ENCODE data around the gene KLHL33. TPM values are rescaled to one million over a fixed set of nuclear protein-coding genes. Genes with fewer than 3 reads are reported as not detected.

Gene KLHL33, protein sequence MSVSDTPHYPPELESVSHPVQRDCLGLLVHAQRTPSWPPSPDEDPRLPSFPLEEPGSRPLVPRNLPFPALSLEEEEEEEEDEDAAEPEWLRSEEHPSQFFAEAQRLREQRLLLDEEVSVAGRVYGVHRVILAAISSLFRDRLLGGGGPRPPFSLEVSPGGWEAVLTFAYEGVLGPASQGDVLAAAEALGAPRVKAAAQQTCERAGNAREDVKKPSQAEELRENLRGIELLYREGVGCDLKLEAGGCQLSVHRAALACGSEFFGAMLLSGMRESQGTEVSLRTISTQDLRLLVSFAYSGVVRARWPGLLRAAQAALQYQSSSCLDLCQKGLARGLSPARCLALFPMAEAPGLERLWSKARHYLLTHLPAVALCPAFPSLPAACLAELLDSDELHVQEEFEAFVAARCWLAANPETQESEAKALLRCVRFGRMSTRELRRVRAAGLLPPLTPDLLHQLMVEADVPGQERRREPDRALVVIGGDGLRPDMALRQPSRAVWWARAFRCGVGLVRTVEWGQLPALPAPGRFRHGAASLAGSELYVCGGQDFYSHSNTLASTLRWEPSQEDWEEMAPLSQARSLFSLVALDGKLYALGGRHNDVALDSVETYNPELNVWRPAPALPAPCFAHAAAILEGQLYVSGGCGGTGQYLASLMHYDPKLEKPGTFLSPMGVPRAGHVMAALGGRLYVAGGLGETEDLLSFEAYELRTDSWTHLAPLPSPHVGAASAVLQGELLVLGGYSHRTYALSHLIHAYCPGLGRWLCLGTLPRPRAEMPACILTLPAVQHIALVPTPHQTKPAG
- under 0.01 and 0.28 TPM in 2 replicates for total RNA-seq

DNA sequence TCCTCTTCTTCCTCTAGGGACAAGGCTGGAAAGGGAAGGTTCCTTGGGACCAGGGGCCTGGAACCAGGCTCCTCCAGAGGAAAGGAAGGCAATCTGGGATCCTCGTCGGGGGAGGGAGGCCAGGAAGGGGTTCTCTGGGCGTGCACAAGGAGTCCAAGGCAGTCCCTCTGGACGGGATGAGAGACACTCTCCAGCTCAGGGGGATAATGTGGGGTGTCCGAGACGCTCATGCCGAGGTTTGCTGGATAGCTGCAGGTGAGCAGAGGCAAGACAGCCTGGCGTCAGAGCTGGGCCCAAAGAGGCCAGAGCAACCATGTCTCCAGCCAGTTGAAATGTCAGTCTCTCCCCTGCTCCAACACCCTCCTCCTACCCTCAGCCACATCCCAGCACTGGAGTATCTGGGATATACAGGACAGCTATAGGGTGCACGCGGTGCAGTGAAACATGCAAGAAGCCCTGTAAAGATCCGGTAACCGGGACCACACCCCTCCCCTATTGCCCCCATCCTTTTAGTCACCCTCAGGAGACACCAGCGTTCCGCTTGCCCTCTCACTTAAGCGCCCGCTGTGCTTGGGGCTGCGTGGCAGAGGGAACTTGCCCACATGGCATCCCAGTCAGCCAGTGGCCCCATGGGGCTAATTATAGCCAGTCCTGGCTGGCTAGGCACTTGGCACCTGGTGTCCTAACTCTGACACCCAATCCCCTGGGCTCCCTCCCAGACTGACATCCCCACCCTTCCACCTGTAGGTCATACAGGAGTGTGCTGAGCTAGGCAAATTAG, at the start of gene KLHL33:
Gene KLHL33 (minus strand): TSS at position 585 of the 781 bp plus-strand sequence. CDS start 355 bp downstream, at position 230.

DNA sequence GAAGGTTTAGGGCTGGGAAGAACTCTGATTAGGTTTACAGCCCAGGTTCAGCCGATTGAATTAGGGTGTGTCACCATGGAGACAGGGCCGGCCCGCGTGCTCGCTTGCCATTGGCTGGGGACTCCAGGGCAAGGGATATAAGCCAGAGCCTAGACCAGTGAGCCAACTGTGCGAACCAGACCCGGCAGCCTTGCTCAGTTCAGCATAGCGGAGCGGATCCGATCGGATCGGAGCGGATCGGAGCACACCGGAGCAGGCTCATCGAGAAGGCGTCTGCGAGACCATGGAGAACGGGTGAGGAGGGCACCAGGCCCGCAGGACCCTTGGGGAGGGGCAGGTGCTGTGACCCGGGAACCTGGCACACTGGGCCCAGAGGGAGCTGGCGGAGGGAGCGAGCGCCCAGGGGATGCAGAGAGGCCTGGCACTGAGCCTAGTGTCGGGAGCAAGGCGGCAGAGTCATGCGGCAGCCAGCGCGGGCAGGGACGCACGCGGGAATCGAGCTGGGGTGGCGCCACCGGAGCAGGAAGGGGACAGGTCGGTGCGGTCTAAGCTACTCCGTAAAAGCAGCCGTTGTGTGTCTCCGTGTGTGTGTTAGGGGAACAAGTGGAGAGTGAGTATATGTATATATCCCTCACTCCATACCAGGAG, 33.4 kb upstream of the KLHL33 start, which contains the start of gene PNP:
Gene PNP (plus strand): TSS at position 165 of the 648 bp plus-strand sequence. CDS start 119 bp downstream, at position 284.

DNA sequence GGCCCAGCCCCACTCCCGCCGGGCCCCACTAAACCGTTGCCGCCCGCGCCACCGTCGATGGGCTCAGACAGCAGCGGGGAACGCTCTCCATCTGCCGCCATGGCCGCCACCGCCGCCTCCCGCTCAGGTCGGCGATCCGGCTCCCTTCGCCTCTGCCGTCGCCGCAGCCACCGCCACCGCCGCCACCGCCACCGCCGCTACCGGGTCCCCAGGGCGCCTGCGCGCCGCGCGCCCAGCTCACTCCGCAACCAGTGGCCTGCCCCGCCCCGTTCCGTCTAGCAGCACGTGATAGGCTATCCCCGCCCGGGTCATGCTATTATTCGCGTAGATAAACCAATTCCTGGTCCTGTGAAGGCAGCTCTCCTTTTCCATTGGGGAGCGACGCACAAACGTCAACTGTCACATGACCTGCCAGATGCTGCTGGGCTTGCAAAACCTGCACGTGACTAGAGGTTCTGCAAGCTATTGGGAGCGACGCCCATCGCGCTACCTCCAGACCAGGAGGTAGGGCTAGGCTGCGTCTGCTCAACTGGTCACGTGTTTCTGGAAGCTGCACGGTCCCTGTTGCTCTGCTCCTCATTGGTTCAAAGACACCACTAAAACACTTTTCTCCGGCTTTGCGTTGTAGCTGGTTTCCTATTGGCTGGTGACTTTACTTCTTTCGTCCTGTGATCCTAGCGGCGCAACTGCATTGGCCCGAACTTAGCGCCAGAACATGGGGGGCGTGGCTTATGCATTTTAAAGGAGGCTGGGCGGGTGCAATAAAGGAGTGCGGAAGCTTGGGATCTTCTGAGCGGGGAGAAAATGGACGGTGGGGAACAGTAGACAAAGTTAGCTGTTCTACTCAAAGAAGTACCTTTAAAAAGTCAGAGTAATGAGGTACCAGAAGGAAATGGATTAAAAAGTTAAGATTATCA, 25.5 kb upstream of the KLHL33 start, which contains the start of gene PIP4P1:
Gene PIP4P1 (minus strand): TSS at position 210 of the 917 bp plus-strand sequence. CDS start 109 bp downstream, at position 101.

DNA sequence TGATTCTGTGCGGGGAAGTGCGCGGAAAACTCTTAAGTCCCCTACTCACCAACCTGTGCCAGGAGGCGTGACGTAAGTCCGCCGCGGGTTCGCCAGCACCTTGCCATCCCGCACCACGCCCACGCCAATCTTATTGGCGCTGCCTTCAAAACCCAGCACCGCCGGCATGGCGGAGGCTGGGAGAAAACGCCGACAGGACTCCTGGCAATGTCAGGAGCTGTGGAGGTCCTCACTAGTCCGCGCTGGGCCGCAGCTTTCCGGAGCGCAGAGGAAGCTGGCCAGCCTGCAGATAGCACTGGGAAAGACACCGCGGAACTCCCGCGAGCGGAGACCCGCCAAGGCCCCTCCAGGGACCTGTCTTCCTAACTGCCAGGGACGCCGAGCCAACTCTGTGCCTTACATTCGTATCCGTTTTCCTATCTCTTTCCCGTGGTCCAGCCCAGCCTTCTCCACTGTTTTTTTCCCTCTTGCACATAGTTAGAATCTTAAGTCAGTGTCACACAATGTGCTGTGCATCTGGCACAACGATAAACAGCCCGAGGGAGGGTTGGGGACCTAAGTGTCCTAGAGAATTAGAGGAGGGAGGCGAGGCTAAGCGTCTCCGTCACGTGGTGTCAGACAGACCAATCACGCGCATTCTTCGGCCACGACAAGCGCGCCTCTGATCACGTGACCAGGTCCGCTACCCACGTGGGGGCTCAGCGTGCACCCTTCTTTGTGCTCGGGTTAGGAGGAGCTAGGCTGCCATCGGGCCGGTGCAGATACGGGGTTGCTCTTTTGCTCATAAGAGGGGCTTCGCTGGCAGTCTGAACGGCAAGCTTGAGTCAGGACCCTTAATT, 18.8 kb upstream of the KLHL33 start, which contains the start of the genes APEX1 and OSGEP:
Gene APEX1 (plus strand): TSS at position 711 of the 839 bp plus-strand sequence. CDS start 420 bp downstream, outside the sequence.
Gene OSGEP (minus strand): TSS at position 297 of the 839 bp plus-strand sequence. CDS start 129 bp downstream, at position 168.

DNA sequence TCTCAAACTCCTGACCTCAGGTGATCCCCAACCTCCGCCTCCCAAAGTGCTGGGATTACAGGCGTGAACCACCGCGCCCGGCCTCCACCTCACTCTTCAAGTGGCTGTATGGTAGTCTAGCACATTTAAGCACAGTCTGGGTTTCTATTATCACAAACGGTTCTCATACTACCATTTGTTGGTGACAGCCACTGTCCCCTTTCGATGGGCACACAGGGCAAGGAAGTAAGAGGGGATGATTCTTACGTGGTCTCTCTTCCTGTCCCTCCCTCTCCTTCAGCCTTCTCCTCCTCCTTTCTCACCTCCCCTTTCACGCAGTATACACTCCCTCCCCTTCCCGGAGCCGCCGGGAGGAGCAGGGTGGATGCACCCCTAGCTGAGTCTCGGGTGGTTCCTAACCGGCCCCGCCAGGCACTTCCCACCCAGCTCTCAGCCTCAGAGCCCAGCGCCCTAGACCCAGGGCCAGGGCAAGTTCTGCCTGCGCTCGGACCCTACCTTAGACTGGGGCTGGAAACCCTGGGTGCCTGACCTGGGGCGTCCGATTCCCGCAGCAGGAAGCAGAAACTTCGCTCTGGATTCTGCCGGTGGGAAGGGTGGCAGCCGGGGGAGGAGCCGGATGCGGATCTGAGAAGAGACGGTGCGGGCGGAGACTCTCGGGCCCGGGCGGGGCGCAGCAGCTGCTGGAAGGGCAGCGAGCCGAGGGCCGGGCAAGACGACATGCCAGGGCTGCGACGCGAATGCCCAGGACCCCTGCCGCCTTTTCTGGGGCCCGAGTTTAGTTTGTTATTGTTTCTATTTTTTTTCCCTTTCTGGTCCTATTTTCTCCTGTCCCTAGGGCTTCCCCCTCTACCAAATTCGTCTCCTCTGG, 22.9 kb downstream of the KLHL33 start, which contains the start of gene TEP1:
Gene TEP1 (minus strand): TSS at position 626 of the 868 bp plus-strand sequence. CDS start 5,062 bp downstream, outside the sequence.

Other genes starting within 250 kb of the KLHL33 start
- gene OR11G2, start 245.3 kb downstream of the KLHL33 start, total RNA-seq: not detected in 2 replicates
- gene OR11H6, start 212.5 kb downstream of the KLHL33 start, total RNA-seq: not detected in 2 replicates
- gene OR11H7, start 207.2 kb downstream of the KLHL33 start, total RNA-seq: not detected in 2 replicates
- not detected in 2 replicates for gene OR11H4, start 196.9 kb downstream of the KLHL33 start, total RNA-seq
- gene TTC5, start 130.2 kb downstream of the KLHL33 start, total RNA-seq: 19.4 and 25.3 TPM in 2 replicates
- gene CCNB1IP1, start 102.9 kb downstream of the KLHL33 start, total RNA-seq: 27.6 and 60.9 TPM in 2 replicates
- gene PARP2, start 92.5 kb downstream of the KLHL33 start, total RNA-seq: 5.9 and 15.9 TPM in 2 replicates
- 14.2 and 18.9 TPM in 2 replicates for gene TEP1, start 22.7 kb downstream of the KLHL33 start, total RNA-seq
- 27.9 and 58.1 TPM in 2 replicates for gene OSGEP, start 18.6 kb upstream of the KLHL33 start, total RNA-seq
- 41.4 and 144 TPM in 2 replicates for gene APEX1, start 19.1 kb upstream of the KLHL33 start, total RNA-seq
- gene PIP4P1, start 25.3 kb upstream of the KLHL33 start, total RNA-seq: 12.1 and 22.8 TPM in 2 replicates
- gene PNP, start 33.2 kb upstream of the KLHL33 start, total RNA-seq: 47.1 and 164 TPM in 2 replicates
- gene RNASE10, start 69.4 kb upstream of the KLHL33 start, total RNA-seq: not detected in 2 replicates
- gene RNASE9, start 124.9 kb upstream of the KLHL33 start, total RNA-seq: not detected in 2 replicates
- not detected in 2 replicates for gene RNASE11, start 151.8 kb upstream of the KLHL33 start, total RNA-seq
- not detected in 2 replicates for gene RNASE12, start 155.2 kb upstream of the KLHL33 start, total RNA-seq
- gene OR6S1, start 205.5 kb upstream of the KLHL33 start, total RNA-seq: not detected in 2 replicates
- gene RNASE4, start 248.4 kb upstream of the KLHL33 start, total RNA-seq: 9.4 and 38.9 TPM in 2 replicates